ENCODE data around the gene ISY1. TPM values are rescaled to one million over a fixed set of nuclear protein-coding genes. Genes with fewer than 3 reads are reported as not detected.

Gene ISY1
- total and polyA plus RNA-seq, 4 donors = 6.4 to 13.2 (median 10.5) TPM

DNA sequence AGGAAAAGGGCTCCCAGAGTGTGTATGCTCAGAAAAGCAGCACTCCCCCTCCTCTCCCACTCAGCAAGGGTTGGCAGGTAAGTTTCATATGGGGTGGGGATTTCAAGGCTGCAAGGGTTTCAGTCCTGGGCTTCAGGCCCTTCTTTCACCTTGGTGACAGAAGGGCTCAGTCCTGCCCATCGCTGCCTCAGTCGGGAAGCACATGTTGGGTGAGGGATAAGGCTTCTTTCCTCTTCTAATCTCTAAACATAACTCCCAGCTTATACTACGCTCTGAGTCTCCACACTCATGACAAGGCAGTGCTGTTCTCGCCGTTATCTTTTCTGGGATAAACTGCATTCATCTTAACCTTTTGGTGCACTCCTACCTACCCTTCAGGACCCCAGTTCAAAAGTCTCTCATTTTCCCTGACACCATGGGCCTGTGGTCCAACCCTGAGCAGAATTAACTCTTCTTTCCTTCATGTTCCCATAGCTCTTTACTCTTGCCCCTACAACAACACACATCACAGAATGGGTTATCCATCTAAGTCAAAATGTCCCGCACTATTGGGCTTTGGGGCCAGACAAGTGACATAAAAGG, 56.3 kb downstream of the ISY1 start:
- TF ChIP-seq EGR1 (IDR thresholded peaks at IDR 0.05; ENCODE audit: low read depth in 2 of 2) (no peak), NR2F2 (IDR thresholded peaks at IDR 0.05) (no peak), FOXA1 (IDR thresholded peaks at IDR 0.05) (no peak), HNF4A (conservative IDR thresholded peaks at IDR 0.05) (no peak), JUND (IDR thresholded peaks at IDR 0.05) (no peak), RAD21 (IDR thresholded peaks at IDR 0.05) (no peak), GABPA (IDR thresholded peaks at IDR 0.05 in 1 of 2, conservative IDR thresholded peaks at IDR 0.05 in 1 of 2) (no peak), FOXA2 (IDR thresholded peaks at IDR 0.05) (no peak), SP1 (IDR thresholded peaks at IDR 0.05) (no peak), RXRA (IDR thresholded peaks at IDR 0.05) (no peak), HNF4G (IDR thresholded peaks at IDR 0.05) (no peak), TAF1 (conservative IDR thresholded peaks at IDR 0.05) (no peak), YY1 (IDR thresholded peaks at IDR 0.05) (no peak)
- TF ChIP-seq, protein P1, sequence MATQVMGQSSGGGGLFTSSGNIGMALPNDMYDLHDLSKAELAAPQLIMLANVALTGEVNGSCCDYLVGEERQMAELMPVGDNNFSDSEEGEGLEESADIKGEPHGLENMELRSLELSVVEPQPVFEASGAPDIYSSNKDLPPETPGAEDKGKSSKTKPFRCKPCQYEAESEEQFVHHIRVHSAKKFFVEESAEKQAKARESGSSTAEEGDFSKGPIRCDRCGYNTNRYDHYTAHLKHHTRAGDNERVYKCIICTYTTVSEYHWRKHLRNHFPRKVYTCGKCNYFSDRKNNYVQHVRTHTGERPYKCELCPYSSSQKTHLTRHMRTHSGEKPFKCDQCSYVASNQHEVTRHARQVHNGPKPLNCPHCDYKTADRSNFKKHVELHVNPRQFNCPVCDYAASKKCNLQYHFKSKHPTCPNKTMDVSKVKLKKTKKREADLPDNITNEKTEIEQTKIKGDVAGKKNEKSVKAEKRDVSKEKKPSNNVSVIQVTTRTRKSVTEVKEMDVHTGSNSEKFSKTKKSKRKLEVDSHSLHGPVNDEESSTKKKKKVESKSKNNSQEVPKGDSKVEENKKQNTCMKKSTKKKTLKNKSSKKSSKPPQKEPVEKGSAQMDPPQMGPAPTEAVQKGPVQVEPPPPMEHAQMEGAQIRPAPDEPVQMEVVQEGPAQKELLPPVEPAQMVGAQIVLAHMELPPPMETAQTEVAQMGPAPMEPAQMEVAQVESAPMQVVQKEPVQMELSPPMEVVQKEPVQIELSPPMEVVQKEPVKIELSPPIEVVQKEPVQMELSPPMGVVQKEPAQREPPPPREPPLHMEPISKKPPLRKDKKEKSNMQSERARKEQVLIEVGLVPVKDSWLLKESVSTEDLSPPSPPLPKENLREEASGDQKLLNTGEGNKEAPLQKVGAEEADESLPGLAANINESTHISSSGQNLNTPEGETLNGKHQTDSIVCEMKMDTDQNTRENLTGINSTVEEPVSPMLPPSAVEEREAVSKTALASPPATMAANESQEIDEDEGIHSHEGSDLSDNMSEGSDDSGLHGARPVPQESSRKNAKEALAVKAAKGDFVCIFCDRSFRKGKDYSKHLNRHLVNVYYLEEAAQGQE (IDR thresholded peaks at IDR 0.05) = no peak
- TF ChIP-seq, protein P2, sequence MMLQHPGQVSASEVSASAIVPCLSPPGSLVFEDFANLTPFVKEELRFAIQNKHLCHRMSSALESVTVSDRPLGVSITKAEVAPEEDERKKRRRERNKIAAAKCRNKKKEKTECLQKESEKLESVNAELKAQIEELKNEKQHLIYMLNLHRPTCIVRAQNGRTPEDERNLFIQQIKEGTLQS (IDR thresholded peaks at IDR 0.05) = no peak
- TF ChIP-seq, protein P3, sequence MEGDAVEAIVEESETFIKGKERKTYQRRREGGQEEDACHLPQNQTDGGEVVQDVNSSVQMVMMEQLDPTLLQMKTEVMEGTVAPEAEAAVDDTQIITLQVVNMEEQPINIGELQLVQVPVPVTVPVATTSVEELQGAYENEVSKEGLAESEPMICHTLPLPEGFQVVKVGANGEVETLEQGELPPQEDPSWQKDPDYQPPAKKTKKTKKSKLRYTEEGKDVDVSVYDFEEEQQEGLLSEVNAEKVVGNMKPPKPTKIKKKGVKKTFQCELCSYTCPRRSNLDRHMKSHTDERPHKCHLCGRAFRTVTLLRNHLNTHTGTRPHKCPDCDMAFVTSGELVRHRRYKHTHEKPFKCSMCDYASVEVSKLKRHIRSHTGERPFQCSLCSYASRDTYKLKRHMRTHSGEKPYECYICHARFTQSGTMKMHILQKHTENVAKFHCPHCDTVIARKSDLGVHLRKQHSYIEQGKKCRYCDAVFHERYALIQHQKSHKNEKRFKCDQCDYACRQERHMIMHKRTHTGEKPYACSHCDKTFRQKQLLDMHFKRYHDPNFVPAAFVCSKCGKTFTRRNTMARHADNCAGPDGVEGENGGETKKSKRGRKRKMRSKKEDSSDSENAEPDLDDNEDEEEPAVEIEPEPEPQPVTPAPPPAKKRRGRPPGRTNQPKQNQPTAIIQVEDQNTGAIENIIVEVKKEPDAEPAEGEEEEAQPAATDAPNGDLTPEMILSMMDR (IDR thresholded peaks at IDR 0.05; ENCODE audit: low read depth, low read length, missing input control) = no peak
- TF ChIP-seq, protein P4, sequence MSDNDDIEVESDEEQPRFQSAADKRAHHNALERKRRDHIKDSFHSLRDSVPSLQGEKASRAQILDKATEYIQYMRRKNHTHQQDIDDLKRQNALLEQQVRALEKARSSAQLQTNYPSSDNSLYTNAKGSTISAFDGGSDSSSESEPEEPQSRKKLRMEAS (IDR thresholded peaks at IDR 0.05) = no peak
- TF ChIP-seq, protein P5, sequence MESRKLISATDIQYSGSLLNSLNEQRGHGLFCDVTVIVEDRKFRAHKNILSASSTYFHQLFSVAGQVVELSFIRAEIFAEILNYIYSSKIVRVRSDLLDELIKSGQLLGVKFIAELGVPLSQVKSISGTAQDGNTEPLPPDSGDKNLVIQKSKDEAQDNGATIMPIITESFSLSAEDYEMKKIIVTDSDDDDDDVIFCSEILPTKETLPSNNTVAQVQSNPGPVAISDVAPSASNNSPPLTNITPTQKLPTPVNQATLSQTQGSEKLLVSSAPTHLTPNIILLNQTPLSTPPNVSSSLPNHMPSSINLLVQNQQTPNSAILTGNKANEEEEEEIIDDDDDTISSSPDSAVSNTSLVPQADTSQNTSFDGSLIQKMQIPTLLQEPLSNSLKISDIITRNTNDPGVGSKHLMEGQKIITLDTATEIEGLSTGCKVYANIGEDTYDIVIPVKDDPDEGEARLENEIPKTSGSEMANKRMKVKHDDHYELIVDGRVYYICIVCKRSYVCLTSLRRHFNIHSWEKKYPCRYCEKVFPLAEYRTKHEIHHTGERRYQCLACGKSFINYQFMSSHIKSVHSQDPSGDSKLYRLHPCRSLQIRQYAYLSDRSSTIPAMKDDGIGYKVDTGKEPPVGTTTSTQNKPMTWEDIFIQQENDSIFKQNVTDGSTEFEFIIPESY (IDR thresholded peaks at IDR 0.05) = no peak
- Histone ChIP-seq H3K4me3 (ENCODE audit: low read depth in 1 of 3, low read length in 3 of 3) (no peak overlapping the region), H3K27ac (ENCODE audit: low read depth in 1 of 2, low read length in 2 of 2) (no peak overlapping the region), H3K9me3 (ENCODE audit: control insufficient read depth in 4 of 4, low read length in 3 of 4) (no peaks in the 10 kb centered on the region), H3K9ac (ENCODE audit: low read depth in 1 of 2, low read length in 2 of 2) (no peak overlapping the region), H3K36me3 (ENCODE audit: control insufficient read depth in 4 of 4, insufficient read depth in 3 of 4, low read depth in 1 of 4, low read length in 3 of 4) (peaks cover 0 to 20% (median 11%) of the 10 kb centered on the region in 4 donors), H3K4me1 (ENCODE audit: control insufficient read depth in 4 of 4, insufficient read depth in 4 of 4, low read length in 3 of 4) (peaks cover 5 to 47% (median 42%) of the 10 kb centered on the region in 4 donors), H3K27me3 (ENCODE audit: control insufficient read depth in 4 of 4, insufficient read depth in 4 of 4, low read length in 3 of 4) (no peaks in the 10 kb centered on the region)
- no peak for DNase-seq (ENCODE audit: low spot score)
- WGBS = 92% methylated on average over 6 of the region's 6 CpGs

All from liver (tissue), 9 donors.